ENCODE results near the gene UAP1. TPM values are rescaled to one million over a fixed set of nuclear protein-coding genes. Genes with fewer than 3 reads are reported as not detected.

UAP1 gene
- total and polyA plus RNA-seq, 2 donors (not counting 3 experiments of a cell fraction or from before 2014, with no cell fraction given) = 30.6 to 89.8 TPM

DNA sequence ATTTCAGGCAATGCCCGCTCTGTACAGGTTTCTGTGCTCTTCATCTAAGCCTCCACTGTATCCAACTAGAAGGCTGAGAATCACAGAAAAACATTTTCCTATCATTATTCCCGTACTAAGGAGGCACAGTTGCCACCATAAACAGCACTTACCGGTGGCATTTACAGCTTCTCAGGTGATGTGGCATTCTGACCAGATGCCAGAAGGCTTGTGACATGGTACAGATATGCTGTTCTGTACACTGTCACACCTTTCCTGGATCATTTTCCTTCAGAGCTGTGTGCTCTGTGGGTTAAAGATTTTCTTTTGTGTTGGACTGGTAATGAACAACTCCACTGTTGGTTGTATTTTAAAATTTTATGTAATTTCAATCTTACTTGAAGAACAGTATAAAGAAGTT lies 4.0 kb upstream of the UAP1 start:
- no peak overlapping the region for H3K4me2 ChIP-seq (ENCODE audit: insufficient read depth, low read length)
- H4K20me1 ChIP-seq (replicated peaks; ENCODE audit: control insufficient read depth, extremely low read depth, insufficient read depth, low read length) = no peaks in the 10 kb centered on the region
- dilution Hi-C loops (cut with MboI; ENCODE audit: extremely low pct_ligation_motif_present, low sequenced_read_pairs) = no loop called here
- no TSS peak for BruUV-seq (replicated peaks)
- DNase-seq (ENCODE audit: low read depth, low spot score) (no peak), FAIRE-seq (no peak)
- H3K79me2 ChIP-seq (ENCODE audit: control insufficient read depth, insufficient read depth, low read length) = peaks cover 10% of the 10 kb centered on the region
- H3K9me1 ChIP-seq (replicated peaks; ENCODE audit: control insufficient read depth, extremely low read depth, insufficient read depth, low read length) = no peaks in the 10 kb centered on the region
- no peaks in the 10 kb centered on the region for H3K36me3 ChIP-seq (ENCODE audit: control insufficient read depth in 2 of 2, extremely low read depth in 1 of 2, insufficient read depth in 2 of 2, low read length in 2 of 2)
- no peak overlapping the region for H3K9ac ChIP-seq (replicated peaks; ENCODE audit: extremely low read depth, insufficient read depth, low read length)
- ChIA-PET CTCF (interaction anchor here (1.0 to 1.4 kb wide), 4 partner anchors 9 to 27 kb away, joined by 3 to 5 read pairs (median 4); no protein-coding TSS in a partner anchor), POLR2A (no interaction called here)
- no peaks in the 10 kb centered on the region for H3K27me3 ChIP-seq (ENCODE audit: control insufficient read depth in 2 of 2, insufficient read depth in 2 of 2, low read length in 2 of 2)
- intact Hi-C loops (cut with micrococcal nuclease) = no loop called here
- H3K4me3 ChIP-seq (replicated peaks in 1 of 3; ENCODE audit: insufficient read depth in 1 of 3, low read depth in 1 of 3, low read length in 3 of 3) = no peak overlapping the region
- no peaks in the 10 kb centered on the region for H3K9me3 ChIP-seq (replicated peaks; ENCODE audit: control insufficient read depth, insufficient read depth, low read length)
- no peak for TF ChIP-seq POLR2A (IDR thresholded peaks at IDR 0.05; ENCODE audit: low read depth, low read length)
- no peak overlapping the region for H2AFZ ChIP-seq (ENCODE audit: low read depth, low read length)
- no peak overlapping the region for H3K27ac ChIP-seq (ENCODE audit: insufficient read depth, low read depth, low read length)
- peaks cover 5% of the 10 kb centered on the region for H3K4me1 ChIP-seq (ENCODE audit: control insufficient read depth, extremely low read depth, insufficient read depth, low read length)

DNA sequence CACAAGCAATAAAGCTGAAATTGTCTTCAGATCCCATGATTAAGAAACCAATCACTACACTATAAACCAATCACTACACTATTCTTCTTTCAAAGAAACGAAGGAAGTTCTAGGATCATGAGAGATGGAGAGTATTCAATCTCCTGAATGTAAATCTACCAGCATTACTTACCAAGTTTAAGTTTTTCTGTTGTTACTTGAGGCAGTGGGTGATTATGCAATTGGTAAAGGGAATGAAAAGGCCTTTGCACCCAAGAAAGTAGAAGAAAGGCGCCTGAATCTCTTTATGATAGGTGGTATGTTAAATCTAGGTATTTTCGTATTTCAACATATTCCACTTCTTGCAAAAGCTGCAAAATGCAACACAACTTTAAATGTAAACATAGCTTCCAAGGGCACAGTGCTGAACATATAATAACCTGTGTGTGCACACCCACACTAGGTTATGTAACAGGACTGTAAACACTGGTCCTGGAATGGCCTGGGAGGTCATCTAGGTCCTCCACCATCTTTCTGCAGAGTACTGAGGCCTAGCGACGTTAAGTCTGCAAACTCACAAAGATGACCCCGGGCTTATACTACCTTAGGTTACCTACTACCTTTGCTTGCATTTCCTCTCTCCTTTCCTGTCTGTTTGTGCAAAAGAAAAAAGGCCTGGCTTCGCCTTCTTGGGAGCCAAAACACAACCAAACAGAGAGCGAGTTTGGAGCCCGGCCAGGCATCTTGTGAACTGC lies 1.1 kb upstream of the UAP1 start:
- BruUV-seq (replicated peaks) = no TSS peak
- Histone ChIP-seq H3K79me2 (ENCODE audit: control insufficient read depth, insufficient read depth, low read length) (peaks cover 39% of the 10 kb centered on the region), H3K4me1 (ENCODE audit: control insufficient read depth, extremely low read depth, insufficient read depth, low read length) (peaks cover 25% of the 10 kb centered on the region), H3K9me1 (replicated peaks; ENCODE audit: control insufficient read depth, extremely low read depth, insufficient read depth, low read length) (no peaks in the 10 kb centered on the region), H3K4me2 (ENCODE audit: insufficient read depth, low read length) (peak overlapping the region; percentile 48), H3K27ac (ENCODE audit: insufficient read depth, low read depth, low read length) (peak overlapping the region; percentile 89), H3K36me3 (ENCODE audit: control insufficient read depth in 2 of 2, extremely low read depth in 1 of 2, insufficient read depth in 2 of 2, low read length in 2 of 2) (no peaks in the 10 kb centered on the region), H3K27me3 (ENCODE audit: control insufficient read depth in 2 of 2, insufficient read depth in 2 of 2, low read length in 2 of 2) (no peaks in the 10 kb centered on the region), H4K20me1 (replicated peaks; ENCODE audit: control insufficient read depth, extremely low read depth, insufficient read depth, low read length) (no peaks in the 10 kb centered on the region), H3K9ac (replicated peaks; ENCODE audit: extremely low read depth, insufficient read depth, low read length) (peak overlapping the region; percentile 84), H3K4me3 (replicated peaks in 1 of 3; ENCODE audit: insufficient read depth in 1 of 3, low read depth in 1 of 3, low read length in 3 of 3) (peak overlapping the region in 2 of 3 experiments; percentile 34 to 54), H2AFZ (ENCODE audit: low read depth, low read length) (peak overlapping the region; percentile 2), H3K9me3 (replicated peaks; ENCODE audit: control insufficient read depth, insufficient read depth, low read length) (no peaks in the 10 kb centered on the region)
- intact Hi-C loops (cut with micrococcal nuclease) = loop anchor here (1.0 to 5.0 kb wide), 4 partner anchors 21 to 503 kb away; partner anchors contain the start of gene UHMK1
- ChIA-PET CTCF (interaction anchor here (0.8 to 0.9 kb wide), 3 partner anchors 14 to 504 kb away, joined by 3 read pairs; no protein-coding TSS in a partner anchor), POLR2A (no interaction called here)
- FAIRE-seq = no peak
- TF ChIP-seq, protein P1, sequence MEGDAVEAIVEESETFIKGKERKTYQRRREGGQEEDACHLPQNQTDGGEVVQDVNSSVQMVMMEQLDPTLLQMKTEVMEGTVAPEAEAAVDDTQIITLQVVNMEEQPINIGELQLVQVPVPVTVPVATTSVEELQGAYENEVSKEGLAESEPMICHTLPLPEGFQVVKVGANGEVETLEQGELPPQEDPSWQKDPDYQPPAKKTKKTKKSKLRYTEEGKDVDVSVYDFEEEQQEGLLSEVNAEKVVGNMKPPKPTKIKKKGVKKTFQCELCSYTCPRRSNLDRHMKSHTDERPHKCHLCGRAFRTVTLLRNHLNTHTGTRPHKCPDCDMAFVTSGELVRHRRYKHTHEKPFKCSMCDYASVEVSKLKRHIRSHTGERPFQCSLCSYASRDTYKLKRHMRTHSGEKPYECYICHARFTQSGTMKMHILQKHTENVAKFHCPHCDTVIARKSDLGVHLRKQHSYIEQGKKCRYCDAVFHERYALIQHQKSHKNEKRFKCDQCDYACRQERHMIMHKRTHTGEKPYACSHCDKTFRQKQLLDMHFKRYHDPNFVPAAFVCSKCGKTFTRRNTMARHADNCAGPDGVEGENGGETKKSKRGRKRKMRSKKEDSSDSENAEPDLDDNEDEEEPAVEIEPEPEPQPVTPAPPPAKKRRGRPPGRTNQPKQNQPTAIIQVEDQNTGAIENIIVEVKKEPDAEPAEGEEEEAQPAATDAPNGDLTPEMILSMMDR (IDR thresholded peaks at IDR 0.05; ENCODE audit: extremely low read depth in 1 of 2, insufficient read depth in 1 of 2, low read depth in 1 of 2, low read length in 2 of 2) = no peak
- TF ChIP-seq JUN (IDR thresholded peaks at IDR 0.05; ENCODE audit: borderline replicate concordance, insufficient read depth, insufficient read length, low read depth) (no peak), POLR2AphosphoS5 (IDR thresholded peaks at IDR 0.05; ENCODE audit: insufficient read depth, low read depth, low read length) (no peak), MAX (IDR thresholded peaks at IDR 0.05; ENCODE audit: insufficient read depth, insufficient read length) (no peak), POLR2A (IDR thresholded peaks at IDR 0.05; ENCODE audit: low read depth, low read length) (no peak), FOS (IDR thresholded peaks at IDR 0.05; ENCODE audit: borderline replicate concordance, insufficient read depth, low read length) (no peak), GATA2 (IDR thresholded peaks at IDR 0.05; ENCODE audit: insufficient read depth, insufficient read length, low read depth, low read length) (no peak), MYC (IDR thresholded peaks at IDR 0.05; ENCODE audit: low read depth, low read length) (no peak), EZH2 (IDR thresholded peaks at IDR 0.05; ENCODE audit: borderline replicate concordance, low read depth, low read length, severe bottlenecking) (no peak)
- DNase-seq (ENCODE audit: low read depth, low spot score) = no peak
- dilution Hi-C loops (cut with MboI; ENCODE audit: extremely low pct_ligation_motif_present, low sequenced_read_pairs) = no loop called here
